ENCODE results near the gene TADA2B. TPM values are rescaled to one million over a fixed set of nuclear protein-coding genes. Genes with fewer than 3 reads are reported as not detected.

The TADA2B gene
- total and polyA plus RNA-seq, 9 of the 15 experiments (the other 6 are each of a cell fraction or from before 2014, with no cell fraction given): 0.55 to 12.2 (median 7.5) TPM

- Histone ChIP-seq H3K36me3 (ENCODE audit: control insufficient read depth, insufficient read depth, low read length) (peaks cover 74% of the 10 kb centered on the region), H3K4me3 (no peak overlapping the region)
Measured at GRCh38 chr4:7030856-7031255, 12.3 kb upstream of the TADA2B start.

More at GRCh38 chr4:7030856-7031255, 12.3 kb upstream of the TADA2B start:
- no peaks in the 10 kb centered on the region for H3K27me3 ChIP-seq (ENCODE audit: control insufficient read depth in 2 of 2, insufficient read depth in 2 of 2, low read length in 2 of 2)
- H3K79me2 ChIP-seq (ENCODE audit: control insufficient read depth, insufficient read depth, low read length): no peaks in the 10 kb centered on the region
- peaks cover 3% of the 10 kb centered on the region for H3K9me1 ChIP-seq (ENCODE audit: control insufficient read depth, insufficient read depth, low read length)
- no peak for DNase-seq (ENCODE audit: extremely low read depth in 1 of 4, low spot score in 3 of 4)
- CTCF ChIA-PET (ENCODE audit: low intra/inter-chr PET ratio): no interaction called here
- H3K9me3 ChIP-seq (replicated peaks; ENCODE audit: control insufficient read depth, insufficient read depth, low read depth, low read length): no peaks in the 10 kb centered on the region
- in situ Hi-C loops (cut with MboI): no loop called here
- no peak overlapping the region for H2AFZ ChIP-seq (ENCODE audit: low read depth, low read length)
- TF ChIP-seq CHD7 (IDR thresholded peaks at IDR 0.05; ENCODE audit: low read depth, low read length) (no peak), TEAD1 (CRISPR knock-in tag; IDR thresholded peaks at IDR 0.05) (no peak), ZC3H4 (CRISPR knock-in tag; IDR thresholded peaks at IDR 0.05; ENCODE audit: borderline replicate concordance) (no peak), ZNF584 (CRISPR knock-in tag; IDR thresholded peaks at IDR 0.05; ENCODE audit: low read depth) (no peak), NCOA4 (IDR thresholded peaks at IDR 0.05; ENCODE audit: partially characterized antibody) (no peak), KAT7 (CRISPR knock-in tag; IDR thresholded peaks at IDR 0.05; ENCODE audit: borderline replicate concordance) (no peak)
- FAIRE-seq: no peak
- BruUV-seq (replicated peaks): TSS peak; percentile 42
- peak overlapping the region in 1 of 2 experiments; percentile 73; a peak in 1 of 4 replicates for H3K9ac ChIP-seq (ENCODE audit: insufficient read depth in 1 of 2, low read depth in 2 of 2, low read length in 2 of 2)
- peaks cover 14 to 35% of the 10 kb centered on the region in 2 experiments for H3K4me1 ChIP-seq (replicated peaks in 1 of 2; ENCODE audit: control insufficient read depth in 2 of 2, insufficient read depth in 2 of 2, low read length in 2 of 2)
- 86% methylated on average over 10 of the region's 10 CpGs for WGBS (ENCODE audit: insufficient coverage, low coverage, missing lambda C conversion rate)
- no peaks in the 10 kb centered on the region for H4K20me1 ChIP-seq (replicated peaks; ENCODE audit: control insufficient read depth, insufficient read depth, low read length)
- no peak overlapping the region for H3K4me2 ChIP-seq (ENCODE audit: insufficient read depth, low read length)
- intact Hi-C loops (cut with micrococcal nuclease): no loop called here
- POLR2A ChIA-PET: interaction anchor here (0.6 to 1.3 kb wide), 3 partner anchors 10 to 1244 kb away, joined by 3 to 4 read pairs (median 3); no protein-coding TSS in a partner anchor
- ATAC-seq: no peak
- H3K27ac ChIP-seq (ENCODE audit: extremely low read depth, low read depth, low read length): peak overlapping the region; percentile 80; the same call in 2 of the 3 replicates

Measured in K562 (cell line).